Measurements from ENCODE around the gene PTCD3. TPM values are rescaled to one million over a fixed set of nuclear protein-coding genes. Genes with fewer than 3 reads are reported as not detected.

Gene PTCD3
- total RNA-seq, 1 experiment from 2014 or later, result 202 TPM

GRCh38 chr2:86079981-86080911 lies 25.8 kb upstream of the PTCD3 start:
- DNase-seq (ENCODE audit: extremely low read depth, low read depth), result peak; percentile 67

- no peak for DNase-seq (ENCODE audit: extremely low read depth, low read depth)
These were observed 24.3 kb upstream of the PTCD3 start for GRCh38 chr2:86081724-86082123.

GRCh38 chr2:86082756-86083155 lies 23.3 kb upstream of the PTCD3 start:
- DNase-seq (ENCODE audit: extremely low read depth, low read depth), result no peak

GRCh38 chr2:86087936-86088850 lies 17.8 kb upstream of the PTCD3 start:
- no peak for DNase-seq (ENCODE audit: extremely low read depth, low read depth)

- no peak for DNase-seq (ENCODE audit: extremely low read depth, low read depth)
These were observed 11.8 kb upstream of the PTCD3 start for GRCh38 chr2:86094229-86094628.

- no peak for DNase-seq (ENCODE audit: extremely low read depth, low read depth)
These were observed 8.7 kb upstream of the PTCD3 start for GRCh38 chr2:86097114-86097896.

- no peak for DNase-seq (ENCODE audit: extremely low read depth, low read depth)
These were observed 8.1 kb upstream of the PTCD3 start for GRCh38 chr2:86097913-86098312.

GRCh38 chr2:86102157-86102556 lies 3.9 kb upstream of the PTCD3 start:
- no peak for DNase-seq (ENCODE audit: extremely low read depth, low read depth)

- peak; percentile 90 for DNase-seq (ENCODE audit: extremely low read depth, low read depth)
These were observed 625 bp upstream of the PTCD3 start, which contains the start of gene POLR1A for GRCh38 chr2:86105252-86105968. Gene POLR1A, minus strand, starts transcription at chr2:86105886. Its CDS starts 110 bp downstream, at chr2:86105776.

GRCh38 chr2:86107031-86107430 lies 996 bp downstream of the PTCD3 start:
- no peak for DNase-seq (ENCODE audit: extremely low read depth, low read depth)

GRCh38 chr2:86118130-86118529 lies 12.1 kb downstream of the PTCD3 start:
- no peak for DNase-seq (ENCODE audit: extremely low read depth, low read depth)

GRCh38 chr2:86123328-86123925 lies 17.4 kb downstream of the PTCD3 start:
- no peak for DNase-seq (ENCODE audit: extremely low read depth, low read depth)

- no peak for DNase-seq (ENCODE audit: extremely low read depth, low read depth)
These were observed 18.6 kb downstream of the PTCD3 start for GRCh38 chr2:86124683-86125082.

- DNase-seq (ENCODE audit: extremely low read depth, low read depth), result no peak
These were observed 28.7 kb downstream of the PTCD3 start for GRCh38 chr2:86134709-86135108.

GRCh38 chr2:86135653-86136052 lies 29.6 kb downstream of the PTCD3 start:
- no peak for DNase-seq (ENCODE audit: extremely low read depth, low read depth)

GRCh38 chr2:86136141-86136540 lies 30.1 kb downstream of the PTCD3 start:
- no peak for DNase-seq (ENCODE audit: extremely low read depth, low read depth)

- DNase-seq (ENCODE audit: extremely low read depth, low read depth), result no peak
These were observed 32.9 kb downstream of the PTCD3 start for GRCh38 chr2:86138736-86139625.

GRCh38 chr2:86139981-86140380 lies 33.9 kb downstream of the PTCD3 start:
- no peak for DNase-seq (ENCODE audit: extremely low read depth, low read depth)

Measured in NCI-H460 (cell line).